Suprapubic skin (tissue), 4 donors: ENCODE data around the gene PNPT1.
A peak's percentile ranks its signal among the peaks of the same experiment; 100 is the strongest.

Experiments
- POLR2A ChIP-seq, 2 donors: fragments of 450-650 bp; IDR thresholded peaks; one replicate each; pipeline ENCODE4 v1.6.1; 2017; ENCODE audit warnings: antibody characterized with exemption in 2 of 2, mild to moderate bottlenecking in 2 of 2, moderate library complexity in 2 of 2
- POLR2AphosphoS5 ChIP-seq, 3 donors: sonication (generic); formaldehyde crosslinking; IDR thresholded peaks; one replicate each; pipeline ENCODE4 v1.6.1; 2017; ENCODE audit warnings: antibody characterized with exemption in 3 of 3
- TF ChIP-seq, protein P1 (sequence below), 2 donors: fragments of 200-600 bp in 1 of 2; fragments of 450-650 bp in 1 of 2; sonication (generic) in 1 of 2; IDR thresholded peaks; one replicate each; pipeline ENCODE4 v1.5.1; 2016 to 2019; ENCODE audit warnings: antibody characterized with exemption in 2 of 2, mild to moderate bottlenecking in 1 of 2, moderate library complexity in 1 of 2

DNA sequence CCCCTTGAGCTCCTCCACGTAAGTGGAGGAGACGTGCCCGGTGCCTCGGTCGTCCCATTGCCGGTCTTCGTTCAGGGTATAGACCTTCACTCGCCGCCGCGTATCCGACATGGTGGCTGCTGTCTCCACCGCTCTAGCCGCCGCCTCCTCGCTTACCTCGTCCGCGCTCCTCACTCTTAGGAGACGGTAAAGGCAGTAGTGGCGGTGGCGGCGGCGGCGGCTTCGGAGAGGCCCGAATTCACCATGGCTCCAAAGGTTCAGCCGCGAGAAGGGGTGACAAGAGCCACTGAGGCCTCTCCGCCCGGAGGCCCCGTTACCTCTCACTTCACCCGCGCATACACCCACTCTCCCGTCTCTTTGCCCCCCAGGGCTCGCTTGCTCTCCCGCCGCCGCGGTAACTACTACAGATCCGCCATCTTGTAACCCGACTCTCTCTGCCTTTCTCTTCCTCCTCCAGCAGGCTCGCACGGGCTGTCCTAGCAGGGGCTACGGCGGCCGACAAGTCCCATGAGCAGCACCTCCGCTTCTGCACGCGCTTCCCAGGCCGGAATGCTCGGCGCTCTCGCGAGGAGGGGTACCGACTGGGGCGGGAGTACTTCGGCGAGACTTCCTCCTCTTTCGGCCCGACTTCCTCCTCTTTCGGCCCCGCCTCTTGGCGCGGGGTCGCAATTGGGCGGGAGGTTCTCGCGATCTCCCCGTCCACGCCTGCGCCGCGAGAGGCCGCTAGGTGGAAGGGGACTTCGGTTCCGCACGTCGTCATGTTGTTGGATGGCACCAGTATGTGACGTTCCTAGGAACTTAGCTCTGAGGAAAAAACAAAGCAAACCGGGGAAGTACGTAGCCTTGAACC is 76.2 kb downstream of the PNPT1 start, which contains the start of gene PPP4R3B:
- TF ChIP-seq, protein P1, sequence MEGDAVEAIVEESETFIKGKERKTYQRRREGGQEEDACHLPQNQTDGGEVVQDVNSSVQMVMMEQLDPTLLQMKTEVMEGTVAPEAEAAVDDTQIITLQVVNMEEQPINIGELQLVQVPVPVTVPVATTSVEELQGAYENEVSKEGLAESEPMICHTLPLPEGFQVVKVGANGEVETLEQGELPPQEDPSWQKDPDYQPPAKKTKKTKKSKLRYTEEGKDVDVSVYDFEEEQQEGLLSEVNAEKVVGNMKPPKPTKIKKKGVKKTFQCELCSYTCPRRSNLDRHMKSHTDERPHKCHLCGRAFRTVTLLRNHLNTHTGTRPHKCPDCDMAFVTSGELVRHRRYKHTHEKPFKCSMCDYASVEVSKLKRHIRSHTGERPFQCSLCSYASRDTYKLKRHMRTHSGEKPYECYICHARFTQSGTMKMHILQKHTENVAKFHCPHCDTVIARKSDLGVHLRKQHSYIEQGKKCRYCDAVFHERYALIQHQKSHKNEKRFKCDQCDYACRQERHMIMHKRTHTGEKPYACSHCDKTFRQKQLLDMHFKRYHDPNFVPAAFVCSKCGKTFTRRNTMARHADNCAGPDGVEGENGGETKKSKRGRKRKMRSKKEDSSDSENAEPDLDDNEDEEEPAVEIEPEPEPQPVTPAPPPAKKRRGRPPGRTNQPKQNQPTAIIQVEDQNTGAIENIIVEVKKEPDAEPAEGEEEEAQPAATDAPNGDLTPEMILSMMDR (IDR thresholded peaks at IDR 0.05), result peak; percentile 71 to 74
- peak; percentile 90 to 94 for TF ChIP-seq POLR2A (IDR thresholded peaks at IDR 0.05)
- peak; percentile 96 to 99 (median 96) for TF ChIP-seq POLR2AphosphoS5 (IDR thresholded peaks at IDR 0.05)
